ENCODE measurements around the gene NUMB. TPM values are rescaled to one million over a fixed set of nuclear protein-coding genes. Genes with fewer than 3 reads are reported as not detected.

NUMB gene
- total RNA-seq, 1 donor, result 52.3 TPM

- H3K4me3 ChIP-seq (ENCODE audit: low read depth, low read length), result no peak overlapping the region
- no peak for TF ChIP-seq CTCF (IDR thresholded peaks at IDR 0.05; ENCODE audit: insufficient read depth, low read length)
- DNase-seq (ENCODE audit: low read depth), result no peak
Observed at GRCh38 chr14:73260574-73260973, 197.8 kb downstream of the NUMB start.

GRCh38 chr14:73259837-73260236, 198.5 kb downstream of the NUMB start:
- no peak overlapping the region for H3K4me3 ChIP-seq (ENCODE audit: low read depth, low read length)
- no peak for TF ChIP-seq CTCF (IDR thresholded peaks at IDR 0.05; ENCODE audit: insufficient read depth, low read length)
- no peak for DNase-seq (ENCODE audit: low read depth)

GRCh38 chr14:73258845-73259611, 199.3 kb downstream of the NUMB start:
- no peak for TF ChIP-seq CTCF (IDR thresholded peaks at IDR 0.05; ENCODE audit: insufficient read depth, low read length)
- no peak overlapping the region for H3K4me3 ChIP-seq (ENCODE audit: low read depth, low read length)
- DNase-seq (ENCODE audit: low read depth), result no peak

- H3K4me3 ChIP-seq (ENCODE audit: low read depth, low read length), result no peak overlapping the region
- TF ChIP-seq CTCF (IDR thresholded peaks at IDR 0.05; ENCODE audit: insufficient read depth, low read length), result no peak
- no peak for DNase-seq (ENCODE audit: low read depth)
Observed at GRCh38 chr14:73258076-73258475, 200.3 kb downstream of the NUMB start.

- TF ChIP-seq CTCF (IDR thresholded peaks at IDR 0.05; ENCODE audit: insufficient read depth, low read length), result no peak
- H3K4me3 ChIP-seq (ENCODE audit: low read depth, low read length), result no peak overlapping the region
- no peak for DNase-seq (ENCODE audit: low read depth)
Observed at GRCh38 chr14:73255693-73256225, 202.6 kb downstream of the NUMB start.

GRCh38 chr14:73255005-73255400, 203.3 kb downstream of the NUMB start:
- no peak for DNase-seq (ENCODE audit: low read depth)
- no peak for TF ChIP-seq CTCF (IDR thresholded peaks at IDR 0.05; ENCODE audit: insufficient read depth, low read length)
- no peak overlapping the region for H3K4me3 ChIP-seq (ENCODE audit: low read depth, low read length)

Measured in fibroblast of the aortic adventitia (primary cell).